Mesothelial cell of epicardium (in vitro differentiated cells): ENCODE data around the gene SPATC1L. TPM values are rescaled to one million over a fixed set of nuclear protein-coding genes. Genes with fewer than 3 reads are reported as not detected.
"Not testable (repeated sequence)": the region's sequence is repeated elsewhere in the genome, so short reads cannot be mapped to it uniquely, and the experiment has no call there.

Experiments
- DNase-seq, 2 experiments: peaks; one replicate each; pipeline ENCODE4 v3.0.0; 2021; ENCODE audit warnings: low spot score in 2 of 2; ENCODE audit not compliant: unreplicated experiment in 2 of 2
- H3K27ac Mint-ChIP-seq: 2 replicates; pipeline ENCODE4 v1.8.0; 2021; ENCODE audit warnings: mixed read lengths
- H3K27me3 Mint-ChIP-seq: 2 replicates; pipeline ENCODE4 v1.8.0; 2021; ENCODE audit warnings: low read depth, mixed read lengths
- H3K36me3 Mint-ChIP-seq: 2 replicates; pipeline ENCODE4 v1.8.0; 2021; ENCODE audit warnings: mixed read lengths
- H3K4me1 Mint-ChIP-seq: 2 replicates; pipeline ENCODE4 v1.8.0; 2021; ENCODE audit warnings: mixed read lengths
- H3K4me3 Mint-ChIP-seq: 2 replicates; pipeline ENCODE4 v1.8.0; 2021; ENCODE audit warnings: mild to moderate bottlenecking, moderate library complexity, mixed read lengths
- H3K9me3 Mint-ChIP-seq: 2 replicates; pipeline ENCODE4 v1.8.0; 2021; ENCODE audit warnings: mixed read lengths
- CTCF ChIP-seq: fragments of 200-600 bp; sonication (generic); IDR thresholded peaks from one replicate; pipeline ENCODE4 v1.5.0; 2021; ENCODE audit warnings: antibody characterized with exemption; ENCODE audit not compliant: unreplicated experiment
- total RNA-seq: library from RNA; stranded (reverse); gene quantifications from 3 replicates; pipeline ENCODE4 v1.2.1, GENCODE V29; 2021

The SPATC1L gene
- total RNA-seq, 1 donor from 2014 or later = 28.1 TPM

DNA sequence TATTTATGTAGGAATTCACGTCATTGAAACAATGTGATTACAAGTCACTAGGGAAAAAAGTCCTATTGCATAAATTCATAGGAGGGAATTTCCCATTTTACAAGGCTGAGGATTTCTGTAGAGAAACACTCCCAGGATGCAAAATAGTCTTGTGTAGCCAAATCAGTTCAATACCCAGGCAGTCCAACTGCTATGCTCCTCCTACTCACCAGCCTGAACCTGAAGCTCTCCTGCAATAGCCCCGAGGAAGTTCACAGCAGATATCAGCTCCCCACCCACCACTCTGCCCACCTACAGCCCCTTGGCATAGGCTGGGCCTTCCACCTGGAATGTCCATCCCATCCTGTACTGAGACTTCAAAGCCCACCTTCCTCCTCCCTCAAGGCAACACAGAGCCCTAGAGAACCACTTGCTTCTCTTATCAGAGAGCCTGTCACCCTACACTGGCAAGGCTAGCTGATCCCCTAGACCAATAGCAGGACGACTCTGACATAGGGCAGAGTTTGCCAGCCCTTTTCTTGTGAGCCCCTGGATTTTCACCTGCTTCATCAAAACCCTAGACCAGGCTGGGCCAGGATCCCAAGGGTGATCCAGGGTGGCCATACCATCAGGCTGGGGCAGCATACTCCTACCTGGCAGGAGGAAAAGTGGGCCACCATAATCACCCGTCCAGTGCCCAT, 42.8 kb upstream of the SPATC1L start:
- peaks cover 36% of the 10 kb centered on the region for H3K4me1 Mint-ChIP-seq
- peaks cover 9% of the 10 kb centered on the region for H3K9me3 Mint-ChIP-seq
- H3K4me3 Mint-ChIP-seq = peak overlapping the region; percentile 73
- H3K27ac Mint-ChIP-seq = peak overlapping the region; percentile 84
- no peak for DNase-seq
- no peaks in the 10 kb centered on the region for H3K27me3 Mint-ChIP-seq
- H3K36me3 Mint-ChIP-seq = peaks cover 21% of the 10 kb centered on the region
- no peak for TF ChIP-seq CTCF

GRCh38 chr21:46226146-46226545, 41.9 kb upstream of the SPATC1L start:
- Mint-ChIP-seq H3K9me3 (peaks cover under 1% of the 10 kb centered on the region), H3K36me3 (peaks cover 13% of the 10 kb centered on the region), H3K27ac (peak overlapping the region; percentile 66), H3K27me3 (no peaks in the 10 kb centered on the region), H3K4me3 (peak overlapping the region; percentile 4), H3K4me1 (peaks cover 36% of the 10 kb centered on the region)
- TF ChIP-seq CTCF = no peak
- DNase-seq = no peak

- peaks cover 26% of the 10 kb centered on the region for H3K4me1 Mint-ChIP-seq
- H3K9me3 Mint-ChIP-seq, H3K27me3 Mint-ChIP-seq, H3K4me3 Mint-ChIP-seq, DNase-seq, H3K36me3 Mint-ChIP-seq, H3K27ac Mint-ChIP-seq: not testable (repeated sequence)
These were observed 39.4 kb upstream of the SPATC1L start for GRCh38 chr21:46223661-46224060.

GRCh38 chr21:46223217-46223616, 39.0 kb upstream of the SPATC1L start:
- DNase-seq = no peak
- peaks cover 8% of the 10 kb centered on the region for H3K36me3 Mint-ChIP-seq

DNA sequence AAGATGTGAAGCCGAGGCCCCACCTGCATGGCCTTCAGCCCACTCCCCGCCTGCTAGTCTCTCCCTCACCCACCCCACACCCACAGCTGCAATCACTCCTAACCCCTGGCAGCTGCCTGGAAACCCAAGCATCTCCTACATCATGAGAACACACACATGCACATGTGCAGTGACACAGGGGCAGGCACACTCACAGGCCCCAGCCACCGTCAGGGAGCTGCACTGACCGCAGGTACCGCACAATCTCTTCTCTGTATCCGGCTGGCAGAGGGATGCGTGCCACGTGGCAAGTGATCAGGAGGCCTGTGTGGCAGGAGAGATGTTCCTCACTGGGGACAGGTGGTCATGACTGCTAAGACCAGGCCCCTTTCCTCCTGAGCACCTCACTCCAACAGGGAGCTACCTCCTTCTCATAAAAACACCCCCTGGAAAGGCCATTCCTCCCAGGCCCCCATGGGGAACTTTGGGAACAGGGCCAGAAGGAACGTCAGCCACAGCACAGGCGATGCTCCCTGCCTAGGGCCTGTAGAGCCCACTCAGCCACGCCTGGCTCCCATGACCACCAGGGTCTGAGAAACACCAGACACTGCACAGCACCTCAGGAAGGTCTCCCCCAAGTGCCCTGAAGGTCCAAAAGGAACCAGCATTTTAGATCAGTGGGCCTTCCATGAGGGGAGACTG, 38.3 kb upstream of the SPATC1L start:
- H3K36me3 Mint-ChIP-seq = peaks cover 8% of the 10 kb centered on the region
- no peak overlapping the region for H3K4me3 Mint-ChIP-seq
- no peaks in the 10 kb centered on the region for H3K27me3 Mint-ChIP-seq
- no peaks in the 10 kb centered on the region for H3K9me3 Mint-ChIP-seq
- DNase-seq = no peak
- TF ChIP-seq CTCF = no peak
- no peak overlapping the region for H3K27ac Mint-ChIP-seq
- H3K4me1 Mint-ChIP-seq = peaks cover 20% of the 10 kb centered on the region

More at GRCh38 chr21:46223217-46223616, 39.0 kb upstream of the SPATC1L start:
- Mint-ChIP-seq H3K9me3 (no peaks in the 10 kb centered on the region), H3K4me3 (no peak overlapping the region), H3K27ac (no peak overlapping the region), H3K27me3 (no peaks in the 10 kb centered on the region), H3K4me1 (peaks cover 26% of the 10 kb centered on the region)
- TF ChIP-seq CTCF = no peak

GRCh38 chr21:46221664-46222435, 37.6 kb upstream of the SPATC1L start:
- Mint-ChIP-seq H3K9me3 (no peaks in the 10 kb centered on the region), H3K27ac (no peak overlapping the region), H3K36me3 (peaks cover 8% of the 10 kb centered on the region), H3K27me3 (no peaks in the 10 kb centered on the region), H3K4me1 (peaks cover 13% of the 10 kb centered on the region), H3K4me3 (no peak overlapping the region)
- DNase-seq = no peak
- no peak for TF ChIP-seq CTCF
